ENCODE results near the gene ATP2B1.

GRCh38 chr12:89689306-89689705 is 19.3 kb downstream of the ATP2B1 start:
- TF ChIP-seq CTCF (IDR thresholded peaks at IDR 0.05) = no peak
- no peak for TF ChIP-seq EZH2 (IDR thresholded peaks at IDR 0.05)
- TF ChIP-seq EZH2phosphoT487 (IDR thresholded peaks at IDR 0.05) = no peak

Measured in neural progenitor cell (in vitro differentiated cells).